RWPE1 (cell line): ENCODE measurements around the gene GABRB1.

ENCODE experiments used
- CTCF ChIA-PET: fragments of 350-600 bp; sonication (Branson Sonifier 250); formaldehyde crosslinking; extraction: SDS; loops from one replicate; lab custom pipeline; 2021; lab: Yijun Ruan, JAX
- POLR2A ChIA-PET: fragments of 400-600 bp; formaldehyde crosslinking; extraction: SDS; loops from one replicate; lab custom pipeline; 2020; ENCODE audit warnings: antibody characterized with exemption; ENCODE audit not compliant: low non-redundant PET; lab: Yijun Ruan, JAX
- DNase-seq: peaks from one replicate; pipeline ENCODE4 v3.0.0; 2012; ENCODE audit warnings: low spot score
- H3K27ac ChIP-seq: fragments of 450-650 bp; 2 replicates; pipeline ENCODE4 v1.5.1; 2017
- TF ChIP-seq, protein P1 (sequence below): fragments of 450-650 bp; conservative IDR thresholded peaks from 2 replicates; pipeline ENCODE4 v1.5.1; 2017; ENCODE audit warnings: low read depth, mild to moderate bottlenecking

The GABRB1 gene

DNA sequence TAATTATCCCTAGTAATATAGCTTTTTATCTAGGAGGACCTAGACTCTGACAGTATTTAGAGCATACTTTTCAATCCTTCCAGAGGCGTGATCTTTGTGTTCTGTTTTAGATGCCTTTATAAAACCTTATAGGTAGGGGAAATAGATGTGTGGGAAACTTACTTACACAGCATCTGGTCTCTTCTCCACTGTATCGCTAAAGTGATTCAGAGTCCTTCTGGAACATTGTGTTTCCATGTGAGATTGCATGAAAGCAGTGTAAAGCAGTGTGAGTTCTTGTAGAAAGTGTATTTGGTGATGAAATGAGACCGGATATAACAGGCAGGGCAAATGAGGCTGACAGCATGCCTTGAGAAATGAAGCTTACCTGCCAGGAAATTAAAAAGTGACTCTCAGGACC lies 9.5 kb downstream of the GABRB1 start:
- CTCF ChIA-PET, result no interaction called here
- POLR2A ChIA-PET, result no interaction called here
- H3K27ac ChIP-seq, result no peak overlapping the region
- TF ChIP-seq, protein P1, sequence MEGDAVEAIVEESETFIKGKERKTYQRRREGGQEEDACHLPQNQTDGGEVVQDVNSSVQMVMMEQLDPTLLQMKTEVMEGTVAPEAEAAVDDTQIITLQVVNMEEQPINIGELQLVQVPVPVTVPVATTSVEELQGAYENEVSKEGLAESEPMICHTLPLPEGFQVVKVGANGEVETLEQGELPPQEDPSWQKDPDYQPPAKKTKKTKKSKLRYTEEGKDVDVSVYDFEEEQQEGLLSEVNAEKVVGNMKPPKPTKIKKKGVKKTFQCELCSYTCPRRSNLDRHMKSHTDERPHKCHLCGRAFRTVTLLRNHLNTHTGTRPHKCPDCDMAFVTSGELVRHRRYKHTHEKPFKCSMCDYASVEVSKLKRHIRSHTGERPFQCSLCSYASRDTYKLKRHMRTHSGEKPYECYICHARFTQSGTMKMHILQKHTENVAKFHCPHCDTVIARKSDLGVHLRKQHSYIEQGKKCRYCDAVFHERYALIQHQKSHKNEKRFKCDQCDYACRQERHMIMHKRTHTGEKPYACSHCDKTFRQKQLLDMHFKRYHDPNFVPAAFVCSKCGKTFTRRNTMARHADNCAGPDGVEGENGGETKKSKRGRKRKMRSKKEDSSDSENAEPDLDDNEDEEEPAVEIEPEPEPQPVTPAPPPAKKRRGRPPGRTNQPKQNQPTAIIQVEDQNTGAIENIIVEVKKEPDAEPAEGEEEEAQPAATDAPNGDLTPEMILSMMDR, result no peak
- DNase-seq, result no peak

DNA sequence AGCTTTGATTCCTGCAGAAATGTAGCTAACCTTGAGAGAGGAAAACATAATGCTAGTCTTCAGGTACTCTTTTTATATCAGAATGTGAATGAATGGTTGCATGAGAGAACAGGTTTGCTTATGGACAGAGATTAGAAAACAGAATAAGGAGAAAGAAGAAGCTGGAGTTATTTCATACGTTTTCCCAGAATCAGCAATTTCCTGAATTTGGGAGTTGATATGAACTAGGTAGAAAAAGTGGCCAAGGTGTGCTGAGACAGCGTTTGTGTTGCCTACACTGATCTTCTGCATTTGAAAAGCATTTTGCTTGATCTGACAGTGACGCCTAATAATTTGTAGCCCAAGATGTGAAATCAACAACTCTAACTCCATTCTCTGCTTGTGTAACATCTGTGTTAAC lies 12.5 kb downstream of the GABRB1 start:
- POLR2A ChIA-PET, result no interaction called here
- TF ChIP-seq, protein P1, result no peak
- no peak overlapping the region for H3K27ac ChIP-seq
- DNase-seq, result no peak
- CTCF ChIA-PET, result no interaction called here

DNA sequence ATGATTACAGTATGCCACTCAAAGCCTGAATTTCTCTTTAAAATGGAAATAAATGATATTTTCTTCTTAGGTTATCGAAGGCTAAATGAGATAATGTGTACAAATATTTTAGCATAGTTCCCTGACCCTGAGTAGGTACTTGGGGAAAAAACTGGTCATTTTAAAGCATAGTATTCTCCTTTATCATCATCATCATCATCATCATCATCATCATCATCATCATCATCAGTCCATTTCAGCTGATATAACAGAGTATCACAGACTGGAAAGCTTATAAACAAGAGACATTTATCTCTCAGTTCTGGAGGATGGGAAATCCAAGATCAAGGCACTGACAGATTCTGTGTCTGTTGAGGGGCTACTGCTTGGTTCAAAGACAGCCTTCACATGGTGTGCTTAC lies 13.9 kb downstream of the GABRB1 start:
- CTCF ChIA-PET, result interaction anchor here (1.0 kb wide), 1 partner anchor 12 kb away, joined by 3 read pairs; no protein-coding TSS in a partner anchor
- H3K27ac ChIP-seq, result no peak overlapping the region
- POLR2A ChIA-PET, result no interaction called here
- TF ChIP-seq, protein P1, result no peak
- DNase-seq, result no peak

DNA sequence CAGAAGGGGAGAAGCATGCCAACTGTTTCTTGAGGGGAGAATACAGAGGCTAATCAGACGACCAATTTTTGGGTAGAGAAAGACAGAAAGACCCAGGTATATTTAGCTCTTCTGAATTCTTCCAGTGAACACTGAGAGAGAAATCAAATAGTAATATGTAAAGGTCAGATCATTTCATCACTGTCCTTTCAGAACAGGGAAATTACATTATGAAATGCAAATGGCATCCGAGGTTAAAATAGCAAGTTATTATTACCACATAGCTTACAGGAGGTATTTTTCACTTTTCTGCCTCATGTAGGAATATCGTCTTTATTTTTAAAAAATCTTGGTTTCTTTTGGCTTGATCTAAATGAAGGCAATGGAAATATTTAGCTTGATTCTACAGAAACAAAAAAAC lies 18.0 kb downstream of the GABRB1 start:
- DNase-seq, result no peak
- CTCF ChIA-PET, result no interaction called here
- POLR2A ChIA-PET, result no interaction called here
- no peak overlapping the region for H3K27ac ChIP-seq
- TF ChIP-seq, protein P1, result no peak

DNA sequence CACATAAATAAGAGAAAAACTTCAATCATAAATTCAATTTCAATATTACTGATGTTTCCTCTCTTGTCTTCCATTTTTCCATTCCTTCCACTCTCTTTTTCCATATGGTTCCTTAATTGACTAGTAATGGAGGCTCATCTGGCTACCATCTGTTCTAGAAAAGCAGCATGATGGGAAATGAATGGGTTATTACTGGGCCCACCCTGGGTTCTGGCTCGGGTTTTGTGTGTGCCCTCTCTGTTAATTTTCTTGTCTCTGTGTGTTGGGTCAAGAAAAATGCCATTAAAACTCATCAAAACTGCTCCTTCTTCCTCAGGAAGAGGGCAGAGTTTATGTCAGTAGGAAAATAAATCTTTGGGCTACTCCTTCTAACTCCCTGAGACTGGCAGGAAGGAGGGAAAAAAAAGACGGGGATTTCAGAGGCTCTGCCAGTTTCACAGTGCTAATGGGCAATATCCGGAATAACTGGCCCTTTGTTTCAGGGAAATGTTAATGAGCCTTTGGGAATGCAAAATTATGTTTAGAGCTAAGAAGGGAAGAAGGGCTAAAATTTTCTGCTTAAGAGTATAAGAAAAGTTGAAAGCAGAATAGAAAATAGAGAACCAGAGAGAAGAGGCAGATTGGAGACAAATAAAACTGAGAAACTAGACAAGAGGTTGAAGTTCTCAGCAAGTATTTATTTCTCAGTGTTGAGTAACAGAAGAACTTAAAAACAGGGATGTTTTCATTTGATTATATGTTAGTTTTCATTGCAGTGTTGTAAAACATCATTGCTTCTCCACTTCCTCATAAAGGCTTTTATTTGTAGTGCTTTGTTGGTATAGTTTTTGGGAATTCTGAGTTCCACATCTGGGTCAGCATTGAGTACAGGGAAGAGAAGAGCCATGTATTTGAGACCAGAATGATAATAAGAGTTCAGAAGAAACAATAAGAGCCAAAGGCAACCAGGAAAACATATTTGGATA lies 19.7 kb downstream of the GABRB1 start:
- ChIA-PET POLR2A (no interaction called here), CTCF (no interaction called here)
- H3K27ac ChIP-seq, result no peak overlapping the region
- TF ChIP-seq, protein P1, result no peak
- DNase-seq, result no peak

DNA sequence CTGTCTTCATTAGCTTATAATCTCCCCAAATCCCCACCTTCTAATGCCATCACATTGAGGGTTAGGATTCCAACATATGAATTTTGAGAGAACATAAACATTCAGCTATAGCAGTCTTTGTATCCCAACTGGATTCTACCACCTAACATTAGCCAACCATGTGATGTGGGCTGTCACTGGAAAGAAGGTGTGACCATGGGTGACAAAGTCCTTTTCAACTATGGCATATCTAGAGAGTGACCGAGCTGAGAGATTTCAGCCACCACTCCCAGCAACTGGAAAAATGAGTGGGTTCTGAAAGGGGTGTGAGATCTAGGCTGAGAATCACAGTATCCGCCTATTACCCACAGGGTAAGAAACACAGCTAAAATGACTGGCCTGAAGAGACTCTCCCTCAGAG lies 22.1 kb downstream of the GABRB1 start:
- ChIA-PET POLR2A (no interaction called here), CTCF (no interaction called here)

More for the DNA sequence above, 22.1 kb downstream of the GABRB1 start:
- TF ChIP-seq, protein P1, result no peak
- DNase-seq, result no peak
- no peak overlapping the region for H3K27ac ChIP-seq
